HepG2 (cell line): ENCODE results near the gene SETD1A. TPM values are rescaled to one million over a fixed set of nuclear protein-coding genes. Genes with fewer than 3 reads are reported as not detected.

Source experiments
- CCDC6 ChIP-seq: sonication (generic); formaldehyde crosslinking; IDR thresholded peaks from 2 replicates; pipeline ENCODE4 v1.8.1; 2022; ENCODE audit warnings: mild to moderate bottlenecking, missing genetic modification reagents, moderate library complexity
- CREBL2 ChIP-seq: sonication (generic); formaldehyde crosslinking; IDR thresholded peaks from 2 replicates; pipeline ENCODE4 v1.8.1; 2023; ENCODE audit warnings: missing genetic modification reagents, mild to moderate bottlenecking, borderline replicate concordance
- FOXA1 ChIP-seq, 2 experiments: fragments of 450-650 bp in 1 of 2; sonication (generic) in 1 of 2; formaldehyde crosslinking in 1 of 2; IDR thresholded peaks; 2 replicates each; pipeline versions ENCODE4 v1.4.0 to v1.6.1; 2016 to 2020; ENCODE audit warnings: missing genetic modification reagents in 1 of 2
- HCFC1 ChIP-seq: fragments of 150-350 bp; IDR thresholded peaks from 2 replicates; pipeline ENCODE4 v1.6.1; 2014; ENCODE audit warnings: low read depth, low read length
- HDAC1 ChIP-seq: sonication (generic); formaldehyde crosslinking; IDR thresholded peaks from 2 replicates; pipeline ENCODE4 v1.5.1; 2020; ENCODE audit warnings: mild to moderate bottlenecking, missing genetic modification reagents
- HNRNPUL1 ChIP-seq: fragments of 200-400 bp; formaldehyde crosslinking; IDR thresholded peaks from 2 replicates; pipeline ENCODE4 v1.6.1; 2017; ENCODE audit warnings: low read depth, mild to moderate bottlenecking, low read length, moderate library complexity
- ISL2 ChIP-seq: sonication (generic); formaldehyde crosslinking; IDR thresholded peaks from 2 replicates; pipeline ENCODE4 v1.5.0; 2020; ENCODE audit warnings: missing genetic modification reagents
- MBD4 ChIP-seq: IDR thresholded peaks from 2 replicates; pipeline ENCODE4 v1.6.1; 2012; ENCODE audit warnings: low read length, inconsistent platforms, borderline replicate concordance
- NCOA2 ChIP-seq: sonication (generic); formaldehyde crosslinking; IDR thresholded peaks from 2 replicates; pipeline ENCODE4 v1.8.0; 2022; ENCODE audit warnings: inconsistent platforms
- SALL1 ChIP-seq: sonication (generic); formaldehyde crosslinking; IDR thresholded peaks from 2 replicates; pipeline ENCODE4 v1.8.0; 2022; ENCODE audit warnings: mild to moderate bottlenecking, missing genetic modification reagents
- SIX1 ChIP-seq: sonication (generic); formaldehyde crosslinking; IDR thresholded peaks from 2 replicates; pipeline ENCODE4 v1.4.0; 2020; ENCODE audit warnings: missing genetic modification reagents, borderline replicate concordance
- SNAPC2 ChIP-seq: sonication (generic); formaldehyde crosslinking; IDR thresholded peaks from 2 replicates; pipeline ENCODE4 v1.8.1; 2022; ENCODE audit warnings: mild to moderate bottlenecking, missing genetic modification reagents
- TAF15 ChIP-seq: fragments of 200-400 bp; formaldehyde crosslinking; IDR thresholded peaks from one replicate; pipeline ENCODE4 v1.6.1; 2018; ENCODE audit warnings: mild to moderate bottlenecking, low read depth, low read length; ENCODE audit not compliant: poor library complexity, severe bottlenecking
- ZMYM2 ChIP-seq: sonication (generic); formaldehyde crosslinking; IDR thresholded peaks from 2 replicates; pipeline ENCODE4 v1.8.0; 2022; ENCODE audit warnings: mild to moderate bottlenecking, missing genetic modification reagents
- ZNF207 ChIP-seq: fragments of 450-650 bp; IDR thresholded peaks from 2 replicates; pipeline ENCODE4 v1.6.1; 2016; ENCODE audit warnings: antibody characterized with exemption, borderline replicate concordance
- ZNF629 ChIP-seq: sonication (generic); formaldehyde crosslinking; conservative IDR thresholded peaks from 2 replicates; pipeline ENCODE4 v1.5.0; 2020; ENCODE audit warnings: missing genetic modification reagents
- ZNF746 ChIP-seq: sonication (generic); formaldehyde crosslinking; IDR thresholded peaks from 2 replicates; pipeline ENCODE4 v1.8.0; 2022; ENCODE audit warnings: mild to moderate bottlenecking, missing genetic modification reagents
- ZNF777 ChIP-seq: sonication (generic); formaldehyde crosslinking; IDR thresholded peaks from 2 replicates; pipeline ENCODE4 v1.4.0; 2020; ENCODE audit warnings: missing genetic modification reagents
- ZNF883 ChIP-seq: sonication (generic); formaldehyde crosslinking; IDR thresholded peaks from 2 replicates; pipeline ENCODE4 v1.5.1; 2020; ENCODE audit warnings: mild to moderate bottlenecking, missing genetic modification reagents; ENCODE audit errors: not compliant biosample characterization
- ZSCAN5A ChIP-seq: sonication (generic); formaldehyde crosslinking; IDR thresholded peaks from 2 replicates; pipeline ENCODE4 v1.8.0; 2022; ENCODE audit warnings: mild to moderate bottlenecking, missing genetic modification reagents, borderline replicate concordance
- polyA plus RNA-seq, 8 experiments: library from polyadenylated mRNA; depleted of rRNA in 3 of 8; stranded (reverse) in 7 of 8; unstranded in 1 of 8; fragments of >200 nt; fragmentation: Illumina TruSeq in 4 of 8; extraction: Trizol in 4 of 8; gene quantifications; 2 replicates each; pipeline versions ENCODE4 v1.2.1 to v1.2.3, GENCODE V29; 2011 to 2016; ENCODE audit warnings: low read depth in 4 of 8, missing spikeins in 1 of 8, mixed read lengths in 1 of 8; ENCODE audit not compliant: insufficient read depth in 1 of 8
- total RNA-seq, 5 experiments: library from RNA; depleted of rRNA; stranded (reverse); fragments of >200 nt; fragmentation: Illumina TruSeq; extraction: Trizol; gene quantifications; 2 replicates each; pipeline ENCODE4 v1.2.3, GENCODE V29; 2016; ENCODE audit warnings: low read depth in 1 of 5
- TF ChIP-seq, protein P1 (sequence below): sonication (generic); formaldehyde crosslinking; IDR thresholded peaks from 2 replicates; pipeline ENCODE4 v1.5.0; 2020; ENCODE audit warnings: mild to moderate bottlenecking, missing genetic modification reagents, borderline replicate concordance

SETD1A gene
- total and polyA plus RNA-seq, 2 of the 13 experiments (the other 11 are each of a cell fraction or from before 2014, with no cell fraction given): 3.8 to 5.6 TPM

- TF ChIP-seq, protein P1, sequence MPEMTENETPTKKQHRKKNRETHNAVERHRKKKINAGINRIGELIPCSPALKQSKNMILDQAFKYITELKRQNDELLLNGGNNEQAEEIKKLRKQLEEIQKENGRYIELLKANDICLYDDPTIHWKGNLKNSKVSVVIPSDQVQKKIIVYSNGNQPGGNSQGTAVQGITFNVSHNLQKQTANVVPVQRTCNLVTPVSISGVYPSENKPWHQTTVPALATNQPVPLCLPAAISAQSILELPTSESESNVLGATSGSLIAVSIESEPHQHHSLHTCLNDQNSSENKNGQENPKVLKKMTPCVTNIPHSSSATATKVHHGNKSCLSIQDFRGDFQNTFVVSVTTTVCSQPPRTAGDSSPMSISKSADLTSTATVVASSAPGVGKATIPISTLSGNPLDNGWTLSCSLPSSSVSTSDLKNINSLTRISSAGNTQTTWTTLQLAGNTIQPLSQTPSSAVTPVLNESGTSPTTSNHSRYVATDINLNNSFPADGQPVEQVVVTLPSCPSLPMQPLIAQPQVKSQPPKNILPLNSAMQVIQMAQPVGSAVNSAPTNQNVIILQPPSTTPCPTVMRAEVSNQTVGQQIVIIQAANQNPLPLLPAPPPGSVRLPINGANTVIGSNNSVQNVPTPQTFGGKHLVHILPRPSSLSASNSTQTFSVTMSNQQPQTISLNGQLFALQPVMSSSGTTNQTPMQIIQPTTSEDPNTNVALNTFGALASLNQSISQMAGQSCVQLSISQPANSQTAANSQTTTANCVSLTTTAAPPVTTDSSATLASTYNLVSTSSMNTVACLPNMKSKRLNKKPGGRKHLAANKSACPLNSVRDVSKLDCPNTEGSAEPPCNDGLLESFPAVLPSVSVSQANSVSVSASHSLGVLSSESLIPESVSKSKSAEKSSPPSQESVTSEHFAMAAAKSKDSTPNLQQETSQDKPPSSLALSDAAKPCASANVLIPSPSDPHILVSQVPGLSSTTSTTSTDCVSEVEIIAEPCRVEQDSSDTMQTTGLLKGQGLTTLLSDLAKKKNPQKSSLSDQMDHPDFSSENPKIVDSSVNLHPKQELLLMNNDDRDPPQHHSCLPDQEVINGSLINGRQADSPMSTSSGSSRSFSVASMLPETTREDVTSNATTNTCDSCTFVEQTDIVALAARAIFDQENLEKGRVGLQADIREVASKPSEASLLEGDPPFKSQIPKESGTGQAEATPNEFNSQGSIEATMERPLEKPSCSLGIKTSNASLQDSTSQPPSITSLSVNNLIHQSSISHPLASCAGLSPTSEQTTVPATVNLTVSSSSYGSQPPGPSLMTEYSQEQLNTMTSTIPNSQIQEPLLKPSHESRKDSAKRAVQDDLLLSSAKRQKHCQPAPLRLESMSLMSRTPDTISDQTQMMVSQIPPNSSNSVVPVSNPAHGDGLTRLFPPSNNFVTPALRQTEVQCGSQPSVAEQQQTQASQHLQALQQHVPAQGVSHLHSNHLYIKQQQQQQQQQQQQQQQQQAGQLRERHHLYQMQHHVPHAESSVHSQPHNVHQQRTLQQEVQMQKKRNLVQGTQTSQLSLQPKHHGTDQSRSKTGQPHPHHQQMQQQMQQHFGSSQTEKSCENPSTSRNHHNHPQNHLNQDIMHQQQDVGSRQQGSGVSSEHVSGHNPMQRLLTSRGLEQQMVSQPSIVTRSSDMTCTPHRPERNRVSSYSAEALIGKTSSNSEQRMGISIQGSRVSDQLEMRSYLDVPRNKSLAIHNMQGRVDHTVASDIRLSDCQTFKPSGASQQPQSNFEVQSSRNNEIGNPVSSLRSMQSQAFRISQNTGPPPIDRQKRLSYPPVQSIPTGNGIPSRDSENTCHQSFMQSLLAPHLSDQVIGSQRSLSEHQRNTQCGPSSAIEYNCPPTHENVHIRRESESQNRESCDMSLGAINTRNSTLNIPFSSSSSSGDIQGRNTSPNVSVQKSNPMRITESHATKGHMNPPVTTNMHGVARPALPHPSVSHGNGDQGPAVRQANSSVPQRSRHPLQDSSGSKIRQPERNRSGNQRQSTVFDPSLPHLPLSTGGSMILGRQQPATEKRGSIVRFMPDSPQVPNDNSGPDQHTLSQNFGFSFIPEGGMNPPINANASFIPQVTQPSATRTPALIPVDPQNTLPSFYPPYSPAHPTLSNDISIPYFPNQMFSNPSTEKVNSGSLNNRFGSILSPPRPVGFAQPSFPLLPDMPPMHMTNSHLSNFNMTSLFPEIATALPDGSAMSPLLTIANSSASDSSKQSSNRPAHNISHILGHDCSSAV: no peak
- TF ChIP-seq SNAPC2 (no peak), ZSCAN5A (0 out of 2 replicates have a peak, but pooled peaks have one; percentile 42), NCOA2 (CRISPR knock-in tag) (peak; percentile 49; the same call in 1 of the 2 replicates), HDAC1 (CRISPR knock-in tag) (peak; percentile 56), CREBL2 (CRISPR knock-in tag) (no peak), ZNF629 (CRISPR knock-in tag) (peak; percentile 96), ZNF746 (peak; percentile 46; the same call in 1 of the 2 replicates), HCFC1 (no peak), ZMYM2 (CRISPR knock-in tag) (peak; percentile 88), ISL2 (CRISPR knock-in tag) (peak; percentile 44; the same call in 1 of the 2 replicates), ZNF777 (CRISPR knock-in tag) (peak; percentile 17; the same call in 1 of the 2 replicates), HNRNPUL1 (no peak), TAF15 (no peak), FOXA1 (IDR thresholded peaks at IDR 0.05) (no peak), FOXA1 (CRISPR knock-in tag; IDR thresholded peaks at IDR 0.05) (no peak; the same call in 1 of the 2 replicates), SALL1 (CRISPR knock-in tag) (peak; percentile 74), ZNF883 (CRISPR knock-in tag) (peak; percentile 22), ZNF207 (no peak), MBD4 (no peak), CCDC6 (CRISPR knock-in tag) (0 out of 2 replicates have a peak, but pooled peaks have one; percentile 61), SIX1 (CRISPR knock-in tag) (no peak; the same call in 1 of the 2 replicates)
Measured at GRCh38 chr16:30996324-30996984, 38.9 kb downstream of the SETD1A start (continued).
